ENCODE results near the gene CXorf58. TPM values are rescaled to one million over a fixed set of nuclear protein-coding genes. Genes with fewer than 3 reads are reported as not detected.

Gene CXorf58
- total and polyA plus RNA-seq, 9 of the 15 experiments (the other 6 are each of a cell fraction or from before 2014, with no cell fraction given), result 0.10 to 0.27 (median 0.16) TPM; not detected in 3

GRCh38 chrX:23896981-23897380 lies 10.8 kb upstream of the CXorf58 start:
- intact Hi-C loops (cut with micrococcal nuclease), result no loop called here
- 0 out of 3 replicates have a peak, but pooled peaks cover 2% of the 10 kb centered on the region for H3K36me3 ChIP-seq (ENCODE audit: control insufficient read depth, insufficient read depth, low read length)
- CTCF ChIA-PET (ENCODE audit: low intra/inter-chr PET ratio), result no interaction called here
- WGBS (ENCODE audit: insufficient coverage, low coverage, missing lambda C conversion rate), result 13% methylated on average over 2 of the region's 2 CpGs
- peaks cover 31% of the 10 kb centered on the region for H3K79me2 ChIP-seq (ENCODE audit: control insufficient read depth, insufficient read depth, low read length)
- peaks cover 2% of the 10 kb centered on the region for H4K20me1 ChIP-seq (replicated peaks; ENCODE audit: control insufficient read depth, insufficient read depth, low read length)
- FAIRE-seq, result no peak
- no peak for DNase-seq (ENCODE audit: extremely low read depth in 1 of 4, low spot score in 3 of 4)
- H2AFZ ChIP-seq (ENCODE audit: low read depth, low read length), result no peak overlapping the region
- H3K9me3 ChIP-seq (replicated peaks; ENCODE audit: control insufficient read depth, insufficient read depth, low read depth, low read length), result no peaks in the 10 kb centered on the region
- H3K27me3 ChIP-seq (ENCODE audit: control insufficient read depth in 2 of 2, insufficient read depth in 2 of 2, low read length in 2 of 2), result no peaks in the 10 kb centered on the region
- TF ChIP-seq TCF3 (CRISPR knock-in tag; IDR thresholded peaks at IDR 0.05) (peak; percentile 15; the same call in 1 of the 2 replicates), LEF1 (IDR thresholded peaks at IDR 0.05) (peak; percentile 54; the same call in 1 of the 2 replicates), TEAD4 (IDR thresholded peaks at IDR 0.05; ENCODE audit: low read length) (peak; percentile 38; the same call in 1 of the 2 replicates), TEAD4 (CRISPR knock-in tag; IDR thresholded peaks at IDR 0.05; ENCODE audit: borderline replicate concordance) (no peak), CBFA2T3 (IDR thresholded peaks at IDR 0.05) (peak; percentile 30; the same call in 1 of the 2 replicates), FOSL1 (tag; conservative IDR thresholded peaks at IDR 0.05) (peak; percentile 46), CC2D1A (IDR thresholded peaks at IDR 0.05) (no peak), ARNT (IDR thresholded peaks at IDR 0.05) (no peak), RBM25 (IDR thresholded peaks at IDR 0.05; ENCODE audit: low read depth, low read length, severe bottlenecking) (no peak), TAL1 (IDR thresholded peaks at IDR 0.05) (peak; percentile 54), NFYB (IDR thresholded peaks at IDR 0.05; ENCODE audit: extremely low read depth, insufficient read length) (no peak), SMARCE1 (IDR thresholded peaks at IDR 0.05) (peak; percentile 51; the same call in 1 of the 2 replicates), ARID1B (IDR thresholded peaks at IDR 0.05) (peak; percentile 64), ATF3 (IDR thresholded peaks at IDR 0.05) (peak; percentile 43; the same call in 1 of the 2 replicates), ATF3 (CRISPR knock-in tag; conservative IDR thresholded peaks at IDR 0.05) (no peak), ADNP (tag; IDR thresholded peaks at IDR 0.05) (0 out of 2 replicates have a peak, but pooled peaks have one; percentile 8), FOXJ2 (tag; IDR thresholded peaks at IDR 0.05) (0 out of 2 replicates have a peak, but pooled peaks have one; percentile 33)
- no peak for ATAC-seq
- POLR2A ChIA-PET, result interaction anchor here (1.3 kb wide), 1 partner anchor 11 kb away, joined by 3 read pairs; no protein-coding TSS in a partner anchor
- no peak overlapping the region for H3K9ac ChIP-seq (ENCODE audit: insufficient read depth in 1 of 2, low read depth in 2 of 2, low read length in 2 of 2)
- in situ Hi-C loops (cut with MboI), result no loop called here
- H3K4me2 ChIP-seq (ENCODE audit: insufficient read depth, low read length), result no peak overlapping the region; the same call in 1 of the 2 replicates
- H3K27ac ChIP-seq (ENCODE audit: extremely low read depth, low read depth, low read length), result no peak overlapping the region; the same call in 2 of the 3 replicates
- H3K4me3 ChIP-seq, result no peak overlapping the region
- H3K9me1 ChIP-seq (ENCODE audit: control insufficient read depth, insufficient read depth, low read length), result no peaks in the 10 kb centered on the region
- BruUV-seq (replicated peaks), result no TSS peak
- peaks cover 6 to 18% of the 10 kb centered on the region in 2 experiments; a peak in 3 of 5 replicates for H3K4me1 ChIP-seq (replicated peaks in 1 of 2; ENCODE audit: control insufficient read depth in 2 of 2, insufficient read depth in 2 of 2, low read length in 2 of 2)
